ENCODE measurements around the gene GJC1.

DNA sequence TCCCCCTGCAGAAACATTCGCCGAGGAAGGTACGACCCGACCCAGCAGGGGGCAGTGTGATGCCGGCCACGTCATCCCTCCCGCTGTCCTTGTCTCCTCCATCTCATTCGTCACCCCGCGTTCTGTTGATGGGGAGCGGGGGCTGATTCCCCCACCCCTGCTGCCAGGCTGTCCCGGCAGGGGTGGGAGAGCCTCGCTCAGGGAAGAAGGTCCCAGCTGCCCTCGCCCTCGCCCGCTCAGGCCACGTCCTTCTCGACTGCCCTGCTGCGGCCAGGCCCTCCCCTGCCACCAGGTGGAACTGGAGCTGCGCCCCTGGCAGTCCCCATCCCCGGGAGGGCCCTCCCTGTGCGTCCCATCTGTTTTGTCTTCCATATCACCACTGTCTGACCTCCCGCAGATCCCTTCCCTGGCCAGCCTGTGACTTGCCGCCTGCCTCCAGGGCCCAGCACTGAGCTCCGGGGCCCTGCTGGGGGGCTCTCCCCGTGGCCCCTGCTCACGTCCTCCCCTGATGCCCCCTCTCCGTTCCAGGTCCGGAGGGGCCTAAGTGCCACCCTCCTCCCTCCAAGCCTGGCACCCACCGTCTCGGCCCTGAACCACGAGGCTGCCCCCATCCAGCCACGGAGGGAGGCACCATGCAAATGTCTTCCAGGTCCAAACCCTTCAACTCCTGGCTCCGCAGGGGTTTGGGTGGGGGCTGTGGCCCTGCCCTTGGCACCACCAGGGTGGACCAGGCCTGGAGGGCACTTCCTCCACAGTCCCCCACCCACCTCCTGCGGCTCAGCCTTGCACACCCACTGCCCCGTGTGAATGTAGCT is 50.7 kb downstream of the GJC1 start:
- no peak for TF ChIP-seq POLR2A (IDR thresholded peaks at IDR 0.05)
- TF ChIP-seq, protein P1, sequence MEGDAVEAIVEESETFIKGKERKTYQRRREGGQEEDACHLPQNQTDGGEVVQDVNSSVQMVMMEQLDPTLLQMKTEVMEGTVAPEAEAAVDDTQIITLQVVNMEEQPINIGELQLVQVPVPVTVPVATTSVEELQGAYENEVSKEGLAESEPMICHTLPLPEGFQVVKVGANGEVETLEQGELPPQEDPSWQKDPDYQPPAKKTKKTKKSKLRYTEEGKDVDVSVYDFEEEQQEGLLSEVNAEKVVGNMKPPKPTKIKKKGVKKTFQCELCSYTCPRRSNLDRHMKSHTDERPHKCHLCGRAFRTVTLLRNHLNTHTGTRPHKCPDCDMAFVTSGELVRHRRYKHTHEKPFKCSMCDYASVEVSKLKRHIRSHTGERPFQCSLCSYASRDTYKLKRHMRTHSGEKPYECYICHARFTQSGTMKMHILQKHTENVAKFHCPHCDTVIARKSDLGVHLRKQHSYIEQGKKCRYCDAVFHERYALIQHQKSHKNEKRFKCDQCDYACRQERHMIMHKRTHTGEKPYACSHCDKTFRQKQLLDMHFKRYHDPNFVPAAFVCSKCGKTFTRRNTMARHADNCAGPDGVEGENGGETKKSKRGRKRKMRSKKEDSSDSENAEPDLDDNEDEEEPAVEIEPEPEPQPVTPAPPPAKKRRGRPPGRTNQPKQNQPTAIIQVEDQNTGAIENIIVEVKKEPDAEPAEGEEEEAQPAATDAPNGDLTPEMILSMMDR (IDR thresholded peaks at IDR 0.05), result peak; percentile 72 to 93 (median 90)
- TF ChIP-seq EP300 (IDR thresholded peaks at IDR 0.05), result no peak

All from tibial nerve (tissue), 4 donors.